ENCODE results near the gene TTI1. TPM values are rescaled to one million over a fixed set of nuclear protein-coding genes. Genes with fewer than 3 reads are reported as not detected.
A peak's percentile ranks its signal among the peaks of the same experiment; 100 is the strongest.

Gene TTI1
- total and polyA plus RNA-seq, 2 of the 13 experiments (the other 11 are each of a cell fraction or from before 2014, with no cell fraction given) = 22.9 to 39.8 TPM

GRCh38 chr20:37986873-37987601, 46.2 kb downstream of the TTI1 start (continued):
- peak; percentile 28 for TF ChIP-seq PAXIP1 (CRISPR knock-in tag; conservative IDR thresholded peaks at IDR 0.05)
- peak; percentile 77; the same call in 1 of the 2 replicates for TF ChIP-seq KMT2A (CRISPR knock-in tag; IDR thresholded peaks at IDR 0.05)
- TF ChIP-seq HDAC2 (CRISPR knock-in tag; IDR thresholded peaks at IDR 0.05) = peak; percentile 60
- peak; percentile 51; the same call in 1 of the 2 replicates for TF ChIP-seq MYC (CRISPR knock-in tag; IDR thresholded peaks at IDR 0.05; ENCODE audit: borderline replicate concordance)
- no peak for TF ChIP-seq LCORL (IDR thresholded peaks at IDR 0.05)
- TF ChIP-seq LCORL (CRISPR knock-in tag; IDR thresholded peaks at IDR 0.05) = peak; percentile 85
- TF ChIP-seq ZNF124 (CRISPR knock-in tag; IDR thresholded peaks at IDR 0.05) = 0 out of 2 replicates have a peak, but pooled peaks have one; percentile 72
- no peak for TF ChIP-seq ZNF160 (CRISPR knock-in tag; IDR thresholded peaks at IDR 0.05)
- TF ChIP-seq KAT7 (CRISPR knock-in tag; IDR thresholded peaks at IDR 0.05; ENCODE audit: borderline replicate concordance) = peak; percentile 52; the same call in 1 of the 2 replicates
- TF ChIP-seq CBX1 (IDR thresholded peaks at IDR 0.05; ENCODE audit: low read depth) = no peak
- TF ChIP-seq ZNF691 (CRISPR knock-in tag; IDR thresholded peaks at IDR 0.05; ENCODE audit: borderline replicate concordance, low read depth) = 0 out of 2 replicates have a peak, but pooled peaks have one; percentile 40
- peak; percentile 52; the same call in 1 of the 2 replicates for TF ChIP-seq RXRA (CRISPR knock-in tag; IDR thresholded peaks at IDR 0.05)
- peak; percentile 46 for TF ChIP-seq HNF4G (IDR thresholded peaks at IDR 0.05; ENCODE audit: borderline replicate concordance, low read depth, low read length)
- TF ChIP-seq HNF4G (CRISPR knock-in tag; IDR thresholded peaks at IDR 0.05; ENCODE audit: borderline replicate concordance, low read depth) = no peak
- TF ChIP-seq RARA (CRISPR knock-in tag; IDR thresholded peaks at IDR 0.05) = 0 out of 2 replicates have a peak, but pooled peaks have one; percentile 21
- peak; percentile 27; the same call in 1 of the 2 replicates for TF ChIP-seq ZKSCAN8 (CRISPR knock-in tag; IDR thresholded peaks at IDR 0.05; ENCODE audit: borderline replicate concordance)
- TF ChIP-seq DPF2 (CRISPR knock-in tag; IDR thresholded peaks at IDR 0.05; ENCODE audit: borderline replicate concordance, low read depth) = 0 out of 2 replicates have a peak, but pooled peaks have one; percentile 7
- TF ChIP-seq ARID3A (IDR thresholded peaks at IDR 0.05; ENCODE audit: low read depth, low read length) = no peak
- TF ChIP-seq SAP130 (CRISPR knock-in tag; IDR thresholded peaks at IDR 0.05; ENCODE audit: low read depth) = peak; percentile 29; the same call in 1 of the 2 replicates
- TF ChIP-seq BRF2 (CRISPR knock-in tag; IDR thresholded peaks at IDR 0.05) = no peak
- TF ChIP-seq ZNF614 (CRISPR knock-in tag; IDR thresholded peaks at IDR 0.05; ENCODE audit: borderline replicate concordance) = 0 out of 2 replicates have a peak, but pooled peaks have one; percentile 37
- peak; percentile 54; the same call in 1 of the 2 replicates for TF ChIP-seq ZFP36L1 (CRISPR knock-in tag; IDR thresholded peaks at IDR 0.05)

Data from HepG2 (cell line).